ENCODE measurements around the gene TPRX1.
"Not testable (repeated sequence)": the region's sequence is repeated elsewhere in the genome, so short reads cannot be mapped to it uniquely, and the experiment has no call there.

TPRX1 gene, protein sequence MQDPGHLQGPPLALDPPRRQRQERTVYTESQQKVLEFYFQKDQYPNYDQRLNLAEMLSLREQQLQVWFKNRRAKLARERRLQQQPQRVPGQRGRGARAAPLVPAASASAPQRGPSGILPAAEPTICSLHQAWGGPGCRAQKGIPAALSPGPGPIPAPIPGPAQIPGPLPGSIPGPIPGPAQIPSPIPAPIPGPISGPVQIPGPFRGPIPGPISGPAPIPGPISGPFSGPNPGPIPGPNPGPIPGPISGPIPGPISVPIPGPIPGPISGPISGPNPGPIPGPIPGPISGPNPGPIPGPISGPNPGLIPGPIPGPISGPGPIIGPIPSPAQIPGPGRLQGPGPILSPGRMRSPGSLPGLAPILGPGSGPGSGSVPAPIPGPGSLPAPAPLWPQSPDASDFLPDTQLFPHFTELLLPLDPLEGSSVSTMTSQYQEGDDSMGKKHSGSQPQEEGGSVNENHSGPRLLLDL

DNA sequence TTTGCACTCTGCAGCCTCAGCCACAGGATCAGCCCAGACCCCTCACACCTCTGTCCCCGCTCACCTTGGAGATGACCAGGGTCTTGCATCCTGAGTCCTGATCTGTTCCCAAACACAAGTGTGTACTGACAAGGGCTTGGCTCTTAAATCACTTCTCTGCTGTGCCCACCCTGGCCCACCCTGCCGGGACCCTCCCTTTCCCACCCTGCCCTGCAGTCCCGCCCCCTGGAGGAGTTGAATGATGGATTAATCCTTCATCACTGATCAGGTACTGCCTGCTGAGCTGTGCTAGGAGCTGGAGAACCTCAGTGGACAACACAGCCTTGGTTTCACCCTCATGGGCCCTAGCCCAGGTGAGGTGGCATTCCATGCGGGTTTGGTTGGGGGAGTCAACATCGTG lies at the start of gene TPRX1:
TSS of gene TPRX1 (minus strand) at position 101 of the 400 bp plus-strand sequence. CDS start at position 89, 12 bp downstream.
- DNase-seq, result not testable (repeated sequence)

DNA sequence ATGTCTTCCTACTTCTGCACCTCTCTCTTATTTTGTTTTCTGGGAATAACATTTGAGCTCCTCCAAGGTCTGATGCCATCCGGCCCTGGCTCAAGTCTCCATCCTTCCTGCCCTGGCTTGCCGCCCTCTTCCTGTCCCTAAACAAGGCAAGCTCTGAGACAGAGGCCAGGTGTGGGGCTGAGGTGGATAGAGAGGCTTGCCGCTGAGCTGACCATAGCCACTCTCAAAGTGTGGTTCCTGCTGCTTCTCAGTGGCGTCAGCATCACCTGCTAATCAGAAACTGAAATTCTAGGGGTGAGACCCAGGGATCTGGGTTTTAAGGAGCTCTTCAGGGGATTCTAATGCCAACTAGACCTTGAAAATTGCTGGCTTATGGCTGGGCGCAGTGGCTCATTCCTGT lies 48.7 kb upstream of the TPRX1 start:
- DNase-seq, result no peak

DNA sequence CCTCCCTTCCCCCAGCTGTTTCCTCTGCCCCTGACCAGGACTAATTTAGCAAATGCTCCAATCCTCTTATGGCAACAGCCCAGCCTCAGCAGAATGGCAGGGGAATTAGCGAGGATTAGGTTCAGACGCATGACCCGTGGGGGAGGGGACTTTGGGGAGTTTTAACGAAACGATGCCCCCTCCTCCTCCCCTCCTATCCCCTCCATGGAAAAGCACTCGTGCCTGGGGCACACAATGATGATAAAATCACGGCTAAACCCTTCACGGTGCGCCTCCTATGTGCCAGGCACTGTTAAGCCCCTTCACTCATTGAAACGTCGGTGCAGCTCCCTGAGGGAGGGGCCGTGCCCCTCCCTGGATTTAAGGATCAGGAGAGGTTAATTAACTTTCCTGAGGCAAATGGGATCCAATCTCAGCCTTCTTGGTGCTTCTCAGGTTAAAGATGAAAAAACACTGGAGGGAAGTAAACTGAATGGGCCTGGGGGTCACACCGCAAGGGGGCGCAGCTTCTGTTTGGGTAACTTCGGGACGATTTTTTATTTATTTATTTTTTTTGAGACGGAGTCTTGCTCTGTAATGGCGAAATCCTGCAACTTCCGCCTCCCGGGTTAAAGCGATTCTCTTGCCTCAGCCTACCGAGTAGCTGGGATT lies 44.6 kb upstream of the TPRX1 start:
- no peak for DNase-seq

DNA sequence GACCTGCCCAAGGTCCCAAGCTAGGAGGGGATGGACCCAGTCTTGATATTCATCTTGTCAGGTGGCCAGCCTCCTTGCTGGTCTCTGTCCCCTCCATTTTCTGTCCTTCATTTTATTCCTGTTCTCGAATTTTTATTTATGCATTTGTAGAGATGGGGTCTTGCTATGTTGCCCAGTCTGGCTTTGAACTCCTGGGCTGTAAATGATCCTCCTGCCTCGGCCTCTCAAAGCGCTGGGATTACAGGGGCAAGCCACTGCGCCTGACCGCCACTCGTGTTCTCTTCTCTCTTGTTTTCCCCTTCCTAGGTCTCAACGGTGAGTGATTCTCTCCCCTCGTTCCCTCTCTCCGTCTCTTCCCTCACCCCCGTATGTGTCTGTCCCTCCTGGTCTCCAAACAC lies 44.1 kb upstream of the TPRX1 start:
- DNase-seq, result no peak

DNA sequence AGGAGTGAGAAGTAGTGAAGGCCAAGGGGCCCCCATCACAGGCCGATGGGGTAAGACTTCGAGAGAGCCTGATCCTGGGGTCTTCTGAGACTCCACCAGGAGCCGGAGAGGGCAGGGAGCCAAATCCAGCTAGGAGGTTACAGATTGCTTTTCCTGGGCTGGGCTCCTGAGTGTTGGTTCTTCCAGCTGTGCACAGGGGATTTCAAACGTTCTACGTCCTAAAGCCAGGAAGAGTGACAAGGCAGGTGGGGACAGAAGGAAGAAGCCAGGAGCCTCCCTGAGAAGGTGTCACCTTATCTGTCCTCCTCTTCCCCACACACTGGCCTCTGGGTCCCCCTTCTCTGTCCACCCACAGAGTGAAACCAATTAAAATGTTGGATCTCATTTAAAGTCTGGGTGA lies 38.6 kb upstream of the TPRX1 start:
- DNase-seq, result no peak

DNA sequence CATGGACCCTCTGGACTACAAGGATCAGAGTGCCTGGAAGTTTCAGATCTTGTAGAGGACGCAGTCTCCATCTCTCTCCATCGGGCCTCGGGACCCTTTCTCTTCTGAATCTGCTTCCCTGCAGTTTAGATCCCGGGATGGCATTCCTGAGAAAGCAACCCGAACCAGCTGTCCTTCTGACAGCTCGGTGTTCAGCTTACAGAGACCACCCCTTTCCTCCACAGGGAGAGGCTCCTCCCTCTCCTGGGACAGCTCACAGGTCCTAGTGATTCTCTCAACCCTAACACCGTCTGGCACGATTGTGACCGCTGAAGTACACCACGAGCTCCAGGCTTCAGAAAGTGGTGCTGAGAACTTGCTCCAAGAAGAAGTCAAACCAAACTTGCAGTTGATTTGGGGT lies 35.6 kb upstream of the TPRX1 start:
- DNase-seq, result no peak

DNA sequence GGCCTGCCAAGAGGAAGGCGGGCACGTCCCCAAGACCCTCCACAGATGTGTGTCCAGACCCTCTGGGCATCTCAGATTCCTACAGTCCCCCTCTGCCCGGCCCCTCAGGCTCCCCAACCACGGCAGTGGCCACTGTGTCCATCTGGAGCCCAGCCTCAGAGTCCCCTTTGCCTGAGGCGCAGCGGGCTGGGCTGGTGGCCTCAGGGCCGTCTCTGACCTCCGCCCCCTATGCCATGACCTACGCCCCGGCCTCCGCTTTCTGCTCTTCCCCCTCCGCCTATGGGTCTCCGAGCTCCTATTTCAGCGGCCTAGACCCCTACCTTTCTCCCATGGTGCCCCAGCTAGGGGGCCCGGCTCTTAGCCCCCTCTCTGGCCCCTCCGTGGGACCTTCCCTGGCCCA lies 35.1 kb upstream of the TPRX1 start:
- no peak for DNase-seq

DNA sequence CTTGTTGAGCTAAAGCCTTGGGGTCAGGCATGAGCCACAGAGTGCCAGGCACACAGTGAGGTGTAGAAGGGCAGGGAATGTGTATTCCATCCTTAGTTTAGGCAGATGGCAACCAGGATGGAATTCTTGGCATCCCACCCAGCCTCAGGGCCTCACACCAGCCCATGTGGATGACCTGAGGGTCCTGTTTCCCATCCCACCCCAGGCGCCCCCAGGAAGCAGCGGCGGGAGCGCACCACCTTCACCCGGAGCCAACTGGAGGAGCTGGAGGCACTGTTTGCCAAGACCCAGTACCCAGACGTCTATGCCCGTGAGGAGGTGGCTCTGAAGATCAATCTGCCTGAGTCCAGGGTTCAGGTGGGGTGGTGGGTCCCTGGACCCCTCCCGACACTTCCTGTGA lies 31.7 kb upstream of the TPRX1 start:
- DNase-seq, result no peak

DNA sequence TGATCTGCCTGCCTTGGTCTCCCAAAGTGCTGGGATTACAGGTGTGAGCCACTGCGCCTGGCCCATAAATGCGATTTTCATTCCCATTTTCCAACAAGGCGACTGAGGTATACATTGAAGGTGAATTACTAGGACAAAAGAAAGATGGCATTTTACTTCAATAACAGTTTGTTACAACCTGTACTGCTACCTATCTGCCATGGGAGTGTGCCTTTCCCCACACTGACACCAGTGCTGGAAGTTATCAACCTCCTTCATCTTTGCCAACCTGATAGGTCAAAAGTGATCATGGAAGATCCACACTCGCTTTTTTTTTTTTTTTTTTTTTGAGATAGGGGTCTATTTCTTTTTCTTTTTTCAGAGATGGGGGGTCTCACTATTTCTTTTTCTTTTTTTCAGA lies 28.4 kb upstream of the TPRX1 start:
- DNase-seq, result no peak

DNA sequence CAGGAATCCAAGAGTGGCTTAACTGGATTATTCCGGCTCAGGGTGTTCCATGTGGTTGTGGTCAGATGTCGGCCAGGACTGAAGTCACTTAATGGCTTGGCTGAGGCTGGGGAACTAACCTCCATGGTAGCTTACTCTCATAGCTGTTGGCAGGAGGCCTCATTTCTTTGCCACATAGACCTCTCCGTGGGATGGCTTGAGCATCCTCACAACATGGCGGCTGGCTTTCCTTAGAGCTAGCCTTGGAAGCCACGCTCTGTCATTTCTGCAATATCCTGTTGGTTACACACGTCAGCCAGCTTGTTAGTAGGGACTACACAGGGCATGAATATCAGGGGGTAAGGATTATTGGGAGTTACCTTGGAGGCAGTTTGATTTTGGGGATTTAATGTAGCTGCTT lies 22.4 kb upstream of the TPRX1 start:
- no peak for DNase-seq

DNA sequence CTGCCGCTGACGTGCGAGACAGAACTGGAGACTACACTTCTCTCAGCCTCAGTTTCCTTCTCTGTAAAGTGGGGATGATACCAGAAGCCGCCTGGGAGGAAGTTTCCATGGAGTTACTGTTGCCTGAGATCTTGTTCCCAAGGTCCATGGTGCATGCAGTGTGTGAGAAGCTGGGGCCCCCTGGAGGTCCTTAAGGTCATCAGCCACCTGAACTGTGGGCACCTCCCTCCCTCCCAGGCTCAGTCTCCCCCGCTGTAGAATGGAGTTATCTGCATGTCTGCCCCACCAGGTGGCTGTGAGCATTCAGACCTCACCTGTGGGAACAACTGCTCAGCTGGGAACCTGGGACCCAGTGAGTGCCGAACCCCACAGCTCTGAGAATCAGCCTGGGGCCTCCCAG lies 20.0 kb upstream of the TPRX1 start:
- no peak for DNase-seq

DNA sequence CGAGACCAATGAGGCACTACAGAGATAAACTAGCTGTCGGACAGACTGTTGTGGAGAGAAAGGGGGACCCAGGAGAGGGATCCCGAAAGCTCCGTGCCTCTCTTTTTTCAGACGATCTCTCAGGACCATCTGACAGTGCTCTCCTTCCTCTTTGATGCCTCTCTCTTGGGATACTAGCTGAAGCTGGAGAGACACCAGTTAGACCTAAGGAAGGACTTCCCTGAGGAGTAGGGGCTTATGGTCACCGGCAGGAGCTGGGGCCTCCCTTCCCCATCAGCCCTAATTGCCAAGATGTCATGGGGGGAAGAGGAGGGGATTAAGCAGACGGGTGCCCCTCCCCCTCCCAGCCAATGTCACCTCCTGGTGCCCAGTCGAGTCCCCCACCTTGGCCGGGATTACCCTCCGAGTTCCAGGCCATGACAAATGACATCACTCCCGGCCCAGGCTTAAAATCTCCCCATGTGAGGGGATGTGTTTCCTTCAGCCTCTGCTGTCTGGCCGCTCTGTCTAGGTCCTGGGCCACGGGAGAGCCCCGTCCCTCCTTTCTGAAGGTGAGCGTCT lies 17.2 kb upstream of the TPRX1 start, which contains the start of gene CRX:
TSS of gene CRX (plus strand) at position 478 of the 561 bp plus-strand sequence. CDS start 12,507 bp downstream, outside the sequence.
- no peak for DNase-seq

DNA sequence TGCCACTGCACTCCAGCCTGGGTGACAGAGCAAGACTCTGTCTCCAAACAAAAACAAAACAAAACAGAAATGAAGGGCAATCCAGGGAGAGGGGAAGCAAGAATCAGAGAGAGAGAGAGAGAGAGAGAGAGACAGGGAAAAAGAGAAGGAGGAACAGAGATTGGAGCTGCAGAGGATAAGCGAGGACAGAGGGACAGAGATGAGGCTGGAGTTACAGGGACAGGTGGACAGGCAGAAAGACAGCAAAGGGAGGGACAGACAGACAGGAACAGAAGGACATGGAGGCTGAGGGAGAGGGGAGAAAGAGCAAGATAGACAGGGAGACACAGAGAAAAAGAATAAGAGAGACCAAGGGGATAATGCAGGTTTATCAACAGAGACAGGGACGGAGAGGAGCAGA lies 16.1 kb upstream of the TPRX1 start:
- no peak for DNase-seq

DNA sequence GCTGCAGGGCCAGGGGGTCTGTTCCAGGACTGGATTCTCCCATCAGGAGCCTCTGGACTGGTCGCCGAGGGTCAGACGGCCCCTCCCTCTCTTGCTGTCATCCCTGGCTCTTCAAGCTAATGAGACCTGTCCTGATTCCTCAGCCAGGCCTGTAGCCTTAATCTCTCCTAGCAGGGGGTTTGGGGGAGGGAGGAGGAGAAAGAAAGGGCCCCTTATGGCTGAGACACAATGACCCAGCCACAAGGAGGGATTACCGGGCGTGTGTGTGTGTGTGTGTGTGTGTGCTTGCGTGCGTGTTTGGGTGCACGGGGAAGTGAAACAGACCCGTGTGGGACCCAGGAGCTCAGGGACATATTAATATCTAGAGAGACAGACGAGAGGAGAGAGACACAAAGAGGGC lies 15.5 kb upstream of the TPRX1 start:
- no peak for DNase-seq

DNA sequence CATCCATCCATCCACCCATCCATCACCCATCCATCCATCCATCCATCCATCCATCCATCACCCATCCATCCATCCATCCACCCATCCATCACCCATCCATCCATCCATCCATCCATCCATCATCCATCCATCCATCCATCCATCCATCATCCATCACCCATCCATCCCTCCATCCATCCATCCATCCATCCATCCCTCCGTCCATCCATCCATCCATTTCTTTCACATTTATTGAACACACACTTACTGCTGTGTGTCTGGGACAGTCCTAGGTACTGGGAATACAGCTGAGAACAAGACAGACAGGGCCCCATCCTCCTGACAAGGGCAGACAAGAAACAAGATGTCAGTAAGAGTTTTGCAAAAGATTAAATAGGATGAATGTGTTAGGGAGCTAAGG lies 13.9 kb upstream of the TPRX1 start:
- DNase-seq, result not testable (repeated sequence)

DNA sequence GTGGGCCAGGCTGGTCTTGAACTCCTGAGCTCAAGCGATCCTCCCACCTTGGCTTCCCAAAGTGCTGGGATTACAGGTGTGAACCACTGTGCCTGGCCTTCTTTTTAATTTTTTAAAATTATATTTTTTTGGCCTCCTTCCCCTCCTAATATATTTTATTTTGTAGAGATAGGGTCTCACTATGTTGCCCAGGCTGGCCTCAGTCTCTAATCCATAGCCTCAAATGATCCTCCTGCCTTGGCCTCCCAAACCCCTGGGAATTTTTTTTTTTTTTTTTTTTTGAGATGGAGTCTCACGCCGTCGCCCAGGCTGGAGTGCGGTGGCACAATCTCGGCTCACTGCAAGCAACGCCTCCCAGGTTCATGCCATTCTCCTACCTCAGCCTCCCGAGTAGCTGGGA lies 11.9 kb upstream of the TPRX1 start:
- not testable (repeated sequence) for DNase-seq

DNA sequence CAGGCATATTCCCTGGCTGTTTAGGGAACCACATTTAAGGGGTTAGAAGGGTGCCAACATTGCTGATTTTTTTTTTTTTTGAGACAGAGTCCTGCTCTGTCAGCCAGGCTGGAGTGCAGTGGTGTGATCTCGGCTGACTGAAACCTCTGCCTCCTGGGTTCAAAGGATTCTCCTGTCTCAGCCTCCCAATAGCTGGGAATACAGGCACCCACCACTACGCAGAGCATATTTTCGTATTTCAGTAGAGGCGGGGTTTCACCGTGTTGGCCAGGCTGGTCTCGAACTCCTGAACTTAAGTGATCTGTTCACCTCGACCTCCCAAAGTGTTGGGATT lies 9.6 kb upstream of the TPRX1 start:
- DNase-seq, result no peak

DNA sequence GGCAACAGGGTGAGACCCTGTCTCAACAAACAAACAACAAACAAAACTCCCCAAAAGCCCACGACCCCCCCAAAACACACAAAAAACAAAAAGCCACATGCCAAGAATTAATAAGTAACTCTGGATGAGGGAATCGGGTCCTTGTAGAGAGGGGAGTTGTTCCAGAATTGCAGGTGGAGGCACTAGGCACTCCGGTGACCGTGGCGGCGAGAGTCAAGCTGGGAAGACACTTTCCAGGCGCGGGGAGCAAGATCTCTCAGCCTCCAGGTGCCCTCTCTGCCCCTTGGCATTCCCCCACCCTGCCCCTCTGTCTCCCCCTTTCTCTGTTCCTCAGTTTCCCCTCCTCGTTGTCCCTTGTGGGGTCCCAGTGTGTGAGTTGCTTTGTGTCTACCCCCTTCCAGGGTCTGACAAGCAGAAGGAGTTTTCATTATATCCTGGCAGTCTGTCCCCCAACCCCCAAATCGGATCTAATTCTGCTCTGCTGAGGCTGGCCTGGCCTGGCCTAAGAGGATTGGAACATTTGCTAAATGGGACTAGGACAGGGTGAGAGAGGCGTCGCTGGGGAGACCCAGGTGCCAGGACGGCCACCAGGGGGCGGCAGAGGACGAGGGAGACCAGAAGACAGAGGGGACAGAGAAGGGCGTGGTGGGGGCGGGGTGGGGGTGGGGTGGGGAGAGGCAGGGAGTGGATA lies 9.1 kb upstream of the TPRX1 start:
- DNase-seq, result peak; percentile 52

DNA sequence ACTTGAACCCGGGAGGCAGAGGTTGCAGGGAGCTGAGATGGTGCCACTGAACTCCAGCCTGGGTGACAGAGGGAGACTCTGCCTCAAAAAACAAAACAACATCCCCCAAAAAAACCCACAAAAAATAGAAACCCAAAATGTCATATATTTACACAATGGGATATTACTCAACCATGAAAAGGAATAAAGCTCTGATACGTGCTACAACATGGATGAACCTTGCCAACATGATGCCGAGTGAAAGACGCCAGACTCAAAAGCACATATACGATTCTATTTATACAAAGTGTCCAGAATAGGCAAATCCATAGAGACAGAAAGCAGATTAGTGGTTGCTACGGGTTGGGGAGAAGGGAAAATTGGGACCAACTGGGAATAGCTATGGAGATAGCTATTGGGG lies 2.1 kb upstream of the TPRX1 start:
- DNase-seq, result no peak

DNA sequence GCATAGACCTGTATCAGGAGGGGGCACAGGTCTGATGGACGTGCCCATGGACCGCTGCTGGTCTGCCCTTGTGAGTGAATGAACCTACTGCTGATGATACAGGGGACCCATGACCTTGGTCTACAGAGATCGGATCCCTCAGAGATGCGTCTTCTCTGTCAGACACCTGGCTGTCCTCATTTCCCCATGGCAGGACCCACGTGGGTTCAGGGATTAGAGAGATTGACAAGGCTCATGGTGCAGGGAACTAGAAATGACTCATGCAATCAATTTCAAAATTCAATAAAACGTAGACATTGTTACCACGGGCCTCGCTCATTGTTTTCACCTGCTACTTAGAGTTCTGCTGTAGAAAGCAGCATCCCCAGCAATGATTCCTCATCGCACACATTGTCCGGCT lies 962 bp upstream of the TPRX1 start:
- no peak for DNase-seq

DNA sequence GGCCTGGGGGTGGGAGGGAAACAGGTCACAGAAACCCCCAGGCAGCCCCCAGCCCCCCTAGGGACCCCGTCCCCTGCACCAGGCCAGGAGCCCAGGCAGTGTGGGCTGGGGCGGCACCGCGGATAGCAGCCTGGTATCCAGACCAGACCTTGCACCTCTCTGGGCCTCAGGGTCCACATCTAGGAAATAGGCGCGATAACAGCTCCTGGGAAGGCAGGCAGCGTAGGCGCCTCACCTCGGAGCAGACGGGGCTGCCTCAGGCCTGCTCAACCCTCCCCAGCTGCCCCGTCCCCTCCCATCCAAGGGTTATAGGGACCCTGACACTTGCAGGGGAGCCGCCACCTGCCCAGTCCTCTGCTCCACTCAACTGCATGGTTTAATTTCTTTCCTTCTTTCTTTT lies 680 bp downstream of the TPRX1 start:
- DNase-seq, result not testable (repeated sequence)

DNA sequence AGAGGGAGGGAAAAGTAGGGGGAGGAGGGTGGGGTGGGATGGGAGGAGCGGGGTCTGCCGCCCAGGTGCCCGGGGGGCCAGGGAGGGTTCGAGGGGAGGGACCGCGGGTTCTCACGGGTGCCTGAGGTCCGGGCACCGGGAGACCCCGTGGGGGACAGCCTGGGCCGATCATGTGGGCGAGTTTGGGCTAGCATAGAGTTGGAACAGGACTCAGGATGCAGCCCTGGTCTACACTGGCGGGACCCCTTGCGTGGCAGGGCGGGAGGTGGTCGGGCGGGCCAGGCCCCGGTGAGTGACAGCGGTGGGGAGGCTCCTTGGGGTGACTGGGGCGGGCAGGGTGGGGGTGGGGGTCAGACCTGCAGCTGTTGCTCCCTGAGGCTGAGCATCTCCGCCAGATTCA lies 1.2 kb downstream of the TPRX1 start:
- DNase-seq, result not testable (repeated sequence)

DNA sequence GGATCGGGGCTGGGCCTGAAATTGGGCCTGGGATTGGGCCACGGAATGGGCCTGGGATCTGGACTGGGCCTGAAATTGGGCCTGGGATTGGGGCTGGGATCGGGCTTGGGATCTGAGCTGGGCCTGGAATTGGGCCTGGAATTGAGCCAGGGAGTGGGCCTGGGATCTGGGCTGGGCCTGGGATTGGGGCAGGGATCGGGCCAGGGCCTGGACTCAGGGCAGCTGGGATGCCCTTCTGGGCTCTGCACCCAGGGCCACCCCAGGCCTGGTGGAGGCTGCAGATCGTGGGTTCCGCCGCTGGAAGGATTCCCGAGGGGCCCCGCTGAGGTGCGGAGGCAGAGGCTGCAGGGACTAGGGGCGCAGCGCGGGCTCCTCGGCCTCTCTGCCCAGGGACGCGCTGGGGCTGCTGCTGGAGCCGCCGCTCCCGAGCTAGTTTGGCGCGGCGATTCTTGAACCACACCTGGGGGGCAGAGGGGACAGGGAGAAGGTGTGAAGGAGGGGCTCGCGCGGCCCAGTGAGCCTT lies 1.8 kb downstream of the TPRX1 start:
- DNase-seq, result no peak

Measured in CD4-positive, alpha-beta T cell treated with Interferon gamma for 1 hour (primary cell).